Left lobe of liver (tissue), 2 donors: ENCODE measurements around the gene ATAT1. TPM values are rescaled to one million over a fixed set of nuclear protein-coding genes. Genes with fewer than 3 reads are reported as not detected.

Source experiments
- ATAC-seq: fragments of 200-7000 bp; cut with Tn5 transposase; one replicate; pipeline ENCODE4 v1.9.1; 2020; ENCODE audit warnings: mild to moderate bottlenecking, moderate library complexity
- DNase-seq: peaks from one replicate; pipeline ENCODE4 v3.0.0-alpha.2; 2020; ENCODE audit warnings: low spot score
- total RNA-seq: library from RNA; stranded (reverse); gene quantifications from one replicate; pipeline ENCODE4 v1.2.1, GENCODE V29; 2021
- donor health status: DM: no; HTN: no; CAD: no; lungs with moderate emphysema.
- donor health status: DM: no; HTN: yes; CAD: no.

Gene ATAT1
- total RNA-seq, 1 donor from 2014 or later, result 5.1 TPM

GRCh38 chr6:30682143-30683117, 55.8 kb downstream of the ATAT1 start:
- DNase-seq (peak; percentile 73), ATAC-seq (no peak)

- DNase-seq (no peak), ATAC-seq (no peak)
Measured at GRCh38 chr6:30683183-30683979, 56.7 kb downstream of the ATAT1 start.

- DNase-seq (no peak), ATAC-seq (no peak)
Measured at GRCh38 chr6:30683980-30684338, 57.3 kb downstream of the ATAT1 start.

GRCh38 chr6:30684386-30685156, 57.9 kb downstream of the ATAT1 start:
- DNase-seq (peak; percentile 58), ATAC-seq (no peak)

- DNase-seq (peak; percentile 54), ATAC-seq (no peak)
Measured at GRCh38 chr6:30685157-30686008, 58.7 kb downstream of the ATAT1 start.

GRCh38 chr6:30686009-30686907, 59.6 kb downstream of the ATAT1 start, which contains the start of gene PPP1R18:
Gene PPP1R18, minus strand, starts transcription at chr6:30686645. Its CDS starts 627 bp downstream, at chr6:30686018.
- peak; percentile 87 for DNase-seq
- ATAC-seq, result peak; percentile 72

- ATAC-seq, result peak; percentile 63
- peak; percentile 86 for DNase-seq
Measured at GRCh38 chr6:30686908-30687658, 60.4 kb downstream of the ATAT1 start.

GRCh38 chr6:30687659-30688431, 61.2 kb downstream of the ATAT1 start:
- no peak for ATAC-seq
- DNase-seq, result no peak

GRCh38 chr6:30688569-30688968, 61.9 kb downstream of the ATAT1 start:
- ATAC-seq (no peak), DNase-seq (no peak)

GRCh38 chr6:30689022-30689865, 62.6 kb downstream of the ATAT1 start:
- DNase-seq, result no peak
- ATAC-seq, result no peak

- no peak for DNase-seq
- ATAC-seq, result no peak
Measured at GRCh38 chr6:30689985-30690384, 63.3 kb downstream of the ATAT1 start.

- DNase-seq, result peak; percentile 85
- peak; percentile 78 for ATAC-seq
Measured at GRCh38 chr6:30690403-30691207, 63.9 kb downstream of the ATAT1 start, which contains the start of gene NRM. Gene NRM, minus strand, starts transcription at chr6:30690984. Its CDS starts 10 bp downstream, at chr6:30690974.

GRCh38 chr6:30691208-30691847, 64.7 kb downstream of the ATAT1 start:
- DNase-seq (no peak), ATAC-seq (no peak)
